ENCODE measurements around the gene C2orf76.

GRCh38 chr2:119293254-119293653, 73.4 kb downstream of the C2orf76 start:
- TF ChIP-seq EZH2 (optimal IDR thresholded peaks at IDR 0.05; ENCODE audit: low read depth, low read length), result no peak
- TF ChIP-seq CTCF (IDR thresholded peaks at IDR 0.05; ENCODE audit: low read length), result no peak
- TF ChIP-seq EZH2phosphoT487 (IDR thresholded peaks at IDR 0.05; ENCODE audit: low read length), result no peak
